Measurements from ENCODE around the gene TCF19. TPM values are rescaled to one million over a fixed set of nuclear protein-coding genes. Genes with fewer than 3 reads are reported as not detected.

TCF19 gene
- total RNA-seq, 2 donors from 2014 or later: 1.8 to 2.0 TPM

- H3K36me3 ChIP-seq (replicated peaks in 1 of 2; ENCODE audit: insufficient read depth in 1 of 2, low read depth in 2 of 2): no peaks in the 10 kb centered on the region
- 66 to 88% methylated on average over 8 to 19 of the region's 19 CpGs for WGBS, 2 donors
- ATAC-seq (no peak), DNase-seq (peak in 1 of 4 donors; percentile 17)
- no peaks in the 10 kb centered on the region for H3K27me3 ChIP-seq
- intact Hi-C loops (cut with DNase I): no loop called here
- H3K27ac ChIP-seq: no peak overlapping the region
- TF ChIP-seq POLR2A (IDR thresholded peaks at IDR 0.05) (no peak), CTCF (IDR thresholded peaks at IDR 0.05) (no peak)
- no peaks in the 10 kb centered on the region for H3K9me3 ChIP-seq
- no peak overlapping the region for H3K4me3 ChIP-seq
- peaks cover 6% of the 10 kb centered on the region for H3K4me1 ChIP-seq
Measured at GRCh38 chr6:31116661-31117385, 41.6 kb upstream of the TCF19 start.

DNA sequence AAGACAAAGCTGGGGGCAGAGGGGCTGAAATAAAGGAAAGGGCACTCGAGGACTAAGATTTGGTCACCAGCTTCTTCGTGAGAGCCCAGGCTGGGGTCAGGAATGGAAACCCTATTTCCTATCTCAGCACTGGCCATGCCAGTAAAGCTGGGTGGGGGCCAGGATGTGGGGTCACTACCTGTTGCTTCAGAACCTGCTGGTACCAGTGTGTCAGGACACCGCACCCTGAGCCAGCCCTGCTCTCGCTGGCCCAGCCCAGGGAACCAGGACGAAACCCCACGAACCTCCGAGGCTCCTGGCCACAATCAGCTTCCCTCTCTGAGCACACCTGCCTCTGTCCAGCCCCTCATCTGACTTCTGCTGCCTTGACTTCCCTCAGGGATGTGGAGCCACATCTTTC lies 40.2 kb upstream of the TCF19 start:
- H3K4me1 ChIP-seq: peaks cover 20% of the 10 kb centered on the region
- no peak for TF ChIP-seq POLR2A (IDR thresholded peaks at IDR 0.05)
- no peak for TF ChIP-seq CTCF (IDR thresholded peaks at IDR 0.05)
- H3K36me3 ChIP-seq (replicated peaks in 1 of 2; ENCODE audit: insufficient read depth in 1 of 2, low read depth in 2 of 2): no peaks in the 10 kb centered on the region
- no peak overlapping the region for H3K4me3 ChIP-seq
- intact Hi-C loops (cut with DNase I): no loop called here
- H3K9me3 ChIP-seq: no peaks in the 10 kb centered on the region
- no peak overlapping the region for H3K27ac ChIP-seq
- ATAC-seq (no peak), DNase-seq (no peak)
- H3K27me3 ChIP-seq: no peaks in the 10 kb centered on the region
- 59 to 66% methylated on average over 7 of the region's 7 CpGs for WGBS, 2 donors

DNA sequence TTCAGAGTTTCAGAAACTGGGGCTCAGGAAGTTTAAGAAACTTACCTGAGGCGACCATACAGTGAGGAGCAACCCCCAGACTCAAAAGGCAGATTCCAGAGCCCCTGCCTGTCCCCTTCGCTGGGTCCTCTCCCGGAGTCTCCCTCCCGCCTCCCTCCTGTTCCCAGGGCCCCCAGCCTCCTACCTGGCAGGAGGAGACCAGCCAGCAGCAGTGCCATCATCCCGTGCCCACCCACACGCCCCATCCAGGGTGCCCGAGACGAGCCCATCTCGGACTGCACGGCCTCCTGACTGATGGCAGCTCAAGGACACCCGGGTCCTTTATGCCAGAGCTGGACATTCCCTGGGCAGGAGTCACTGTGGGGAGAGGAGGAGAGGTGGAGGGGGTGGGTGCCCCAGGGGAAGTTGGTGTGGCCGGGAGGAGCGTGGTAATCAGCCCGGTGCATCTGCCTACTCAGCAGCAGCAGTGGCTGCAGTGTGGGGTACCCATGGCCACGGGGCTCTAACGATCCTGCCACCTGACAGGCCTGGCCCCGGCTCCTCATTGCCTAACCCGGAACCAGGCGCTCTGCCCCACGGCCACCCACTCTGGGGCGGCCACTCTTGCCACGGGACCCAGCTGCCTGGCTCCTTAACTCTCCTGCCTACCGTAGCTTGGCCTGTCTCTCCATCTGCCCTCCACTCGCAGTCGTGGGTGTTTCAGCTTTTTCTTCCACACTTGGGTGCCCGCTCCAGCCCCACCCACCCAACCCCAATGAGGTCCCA lies 38.1 kb upstream of the TCF19 start, which contains the start of gene CDSN:
TSS of gene CDSN (minus strand) at position 296 of the 765 bp plus-strand sequence. CDS start at position 269, 27 bp downstream.
- Histone ChIP-seq H3K27ac (no peak within 1 kb of the TSS), H3K27me3 (no peaks in the 10 kb centered on the region), H3K9me3 (no peaks in the 10 kb centered on the region), H3K4me3 (no peak within 1 kb of the TSS), H3K36me3 (replicated peaks in 1 of 2; ENCODE audit: insufficient read depth in 1 of 2, low read depth in 2 of 2) (no peaks in the 10 kb centered on the region), H3K4me1 (peaks cover 23% of the 10 kb centered on the region)
- TF ChIP-seq POLR2A (IDR thresholded peaks at IDR 0.05) (no peak), CTCF (IDR thresholded peaks at IDR 0.05) (no peak)
- ATAC-seq (no peak), DNase-seq (no peak)
- intact Hi-C loops (cut with DNase I): no loop called here
- 69 to 82% methylated on average over 10 to 24 of the region's 26 CpGs for WGBS, 2 donors

- no peak for TF ChIP-seq POLR2A (IDR thresholded peaks at IDR 0.05)
- no peak for TF ChIP-seq CTCF (IDR thresholded peaks at IDR 0.05)
- Histone ChIP-seq H3K4me3 (no peak overlapping the region), H3K27me3 (no peaks in the 10 kb centered on the region), H3K27ac (peak overlapping the region in 1 of 4 donors; percentile 9), H3K4me1 (peaks cover 32% of the 10 kb centered on the region), H3K36me3 (replicated peaks in 1 of 2; ENCODE audit: insufficient read depth in 1 of 2, low read depth in 2 of 2) (no peaks in the 10 kb centered on the region), H3K9me3 (no peaks in the 10 kb centered on the region)
- ATAC-seq (no peak), DNase-seq (no peak)
- WGBS, 2 donors: 81 to 83% methylated on average over 9 to 10 of the region's 12 CpGs
- intact Hi-C loops (cut with DNase I): no loop called here
Measured at GRCh38 chr6:31121131-31121790, 37.1 kb upstream of the TCF19 start.
